HG03521 (cell line): ENCODE results near the gene JTB.

Experiments
- ATAC-seq: cut with Tn5 transposase; IDR thresholded peaks from one replicate; pipeline ENCODE4 v1.9.1; 2021; ENCODE audit warnings: mild to moderate bottlenecking, moderate library complexity; ENCODE audit not compliant: unreplicated experiment

Gene JTB

GRCh38 chr1:153933955-153934354, 43.5 kb downstream of the JTB start:
- no peak for ATAC-seq

GRCh38 chr1:153933430-153933829, 44.0 kb downstream of the JTB start:
- no peak for ATAC-seq

GRCh38 chr1:153932156-153933131, 45.0 kb downstream of the JTB start:
- no peak for ATAC-seq

- no peak for ATAC-seq
These were observed 47.2 kb downstream of the JTB start for GRCh38 chr1:153929981-153930948.

- ATAC-seq = no peak
These were observed 48.0 kb downstream of the JTB start for GRCh38 chr1:153929426-153929825.

- ATAC-seq = no peak
These were observed 48.6 kb downstream of the JTB start for GRCh38 chr1:153928791-153929341.

GRCh38 chr1:153928245-153928644, 49.2 kb downstream of the JTB start:
- ATAC-seq = no peak

- no peak for ATAC-seq
These were observed 51.1 kb downstream of the JTB start for GRCh38 chr1:153926405-153926804.
